HG02623 (cell line): ENCODE data around the gene PLEKHG2.

Experiments used
- ATAC-seq: cut with Tn5 transposase; IDR thresholded peaks from one replicate; pipeline ENCODE4 v1.9.1; 2021; ENCODE audit warnings: moderate library complexity; ENCODE audit not compliant: unreplicated experiment

The PLEKHG2 gene

DNA sequence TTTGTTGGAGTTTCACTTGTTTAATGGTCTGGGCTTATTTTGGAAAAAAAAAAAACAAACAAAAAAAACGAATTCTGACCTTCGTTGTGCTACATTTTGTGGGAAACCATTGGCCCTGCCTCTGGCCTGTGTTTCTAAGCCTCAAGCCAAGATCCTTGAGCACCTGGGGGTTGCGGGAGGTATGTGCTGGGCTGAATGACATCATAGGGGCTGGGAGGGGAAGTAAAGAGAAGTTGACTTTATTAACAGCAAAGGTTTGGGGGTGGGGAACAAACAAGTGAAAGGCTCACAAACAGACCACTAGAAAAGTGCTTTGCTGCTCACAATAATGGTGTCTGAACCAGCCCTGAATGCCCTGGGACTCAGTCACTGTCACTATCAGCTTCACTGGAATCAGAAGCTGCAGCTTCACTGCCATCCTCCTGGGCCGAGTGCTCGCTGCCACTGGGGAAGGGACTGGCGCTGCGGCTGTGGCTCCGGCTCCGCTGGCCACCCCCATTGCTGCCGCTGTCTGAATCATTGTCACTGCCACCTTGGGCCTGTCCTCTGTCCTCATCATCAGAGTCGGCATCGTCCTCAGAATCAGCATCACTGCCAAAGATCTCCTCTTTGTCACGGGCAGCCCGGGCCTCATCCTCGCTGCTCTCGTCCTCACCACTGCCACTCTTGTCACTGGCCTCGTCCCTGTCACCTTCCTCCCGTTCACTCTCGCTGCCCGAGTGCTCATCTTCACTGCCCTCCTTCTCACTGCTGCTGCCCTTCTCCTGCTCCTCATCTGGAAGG lies 26.6 kb upstream of the PLEKHG2 start:
- no peak for ATAC-seq

DNA sequence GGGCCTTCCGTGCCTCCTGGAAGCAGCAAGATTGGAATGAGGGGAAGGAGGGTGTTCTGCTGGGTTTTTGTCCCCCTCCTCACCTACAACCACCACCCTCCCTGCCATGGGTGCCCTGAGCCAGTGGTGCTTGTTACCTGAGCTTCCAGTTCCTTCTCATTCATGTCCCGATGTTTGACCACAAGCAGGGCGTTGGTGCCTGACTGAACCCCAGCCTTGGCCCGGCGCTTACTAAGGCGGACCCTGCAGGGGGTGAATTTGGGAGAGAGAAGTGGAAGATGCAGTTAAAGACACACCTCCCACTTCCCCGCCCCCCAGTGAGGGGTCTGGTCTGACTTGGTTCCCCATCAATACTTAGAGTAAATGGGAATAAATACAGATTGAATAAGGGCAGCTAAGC lies 25.9 kb upstream of the PLEKHG2 start:
- no peak for ATAC-seq

DNA sequence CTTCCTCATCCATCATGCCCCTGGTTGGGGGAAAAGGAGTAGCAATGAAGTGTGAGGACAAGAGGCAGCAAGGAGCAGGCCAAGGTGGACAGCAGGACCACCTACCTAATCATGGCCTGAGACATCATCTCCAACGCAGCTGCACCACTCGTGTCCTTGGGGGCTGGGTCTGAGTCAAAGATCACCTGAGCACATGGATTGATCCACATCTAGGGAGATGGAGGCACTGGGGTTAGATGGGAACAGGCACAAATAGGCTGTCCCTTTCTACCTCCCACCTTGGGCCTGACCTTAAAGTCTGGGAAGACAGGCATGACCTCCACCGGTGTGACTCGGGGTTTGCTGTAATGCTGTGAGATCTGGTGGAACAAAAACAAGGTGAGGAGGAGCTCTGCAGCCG lies 23.8 kb upstream of the PLEKHG2 start:
- ATAC-seq: no peak

DNA sequence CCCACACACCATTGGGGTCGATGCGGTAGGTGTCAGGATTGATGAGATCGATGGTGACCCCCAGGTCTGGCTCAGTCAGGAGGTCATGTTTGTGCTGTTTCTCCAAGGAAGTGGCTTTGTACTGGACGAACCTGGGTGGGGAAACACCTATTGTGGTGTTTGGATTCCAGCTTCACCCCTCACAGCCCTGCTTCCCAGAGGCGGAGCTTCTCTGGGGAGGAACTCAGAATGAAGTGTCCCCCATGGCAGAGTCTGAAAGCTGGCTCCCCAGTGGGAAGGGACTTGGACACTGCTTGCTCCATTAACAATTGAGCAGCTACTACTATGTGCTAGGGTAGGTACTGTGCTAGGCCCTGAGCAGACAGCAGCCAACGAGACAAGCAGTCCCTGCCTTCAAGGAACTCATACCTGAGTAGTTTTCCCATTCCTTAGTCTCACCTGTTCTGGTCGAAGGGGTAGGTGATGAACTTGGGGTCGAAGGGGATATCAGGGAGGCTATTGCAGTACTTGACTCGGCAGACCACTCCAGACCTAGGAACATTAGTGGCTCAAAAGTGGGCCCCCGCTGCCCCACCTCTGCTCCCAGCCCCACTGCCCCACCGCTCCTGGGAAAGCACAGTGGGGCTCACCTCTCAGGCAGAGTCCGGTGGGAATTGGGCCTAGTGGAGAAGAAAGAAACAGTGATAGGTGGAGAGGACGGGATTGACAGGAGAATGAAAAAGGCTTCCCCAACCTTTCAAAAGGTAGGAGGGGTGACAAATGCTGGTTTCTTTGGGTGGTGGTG lies 22.6 kb upstream of the PLEKHG2 start:
- no peak for ATAC-seq

DNA sequence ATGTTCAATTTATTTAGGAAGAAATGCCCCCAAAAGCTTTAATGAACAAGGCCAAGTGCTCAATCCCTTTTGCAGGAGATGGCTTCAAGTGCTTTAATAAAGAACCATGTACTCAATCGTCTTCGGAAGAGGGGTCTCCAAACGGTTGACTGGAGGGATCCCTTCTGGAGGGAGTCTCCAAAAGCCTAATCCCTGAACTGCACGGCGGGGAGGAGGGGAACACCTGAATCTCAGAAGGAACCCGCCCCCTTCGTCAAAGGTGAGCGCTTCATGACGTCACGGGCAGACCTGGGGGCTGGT lies 22.1 kb upstream of the PLEKHG2 start:
- ATAC-seq: no peak

DNA sequence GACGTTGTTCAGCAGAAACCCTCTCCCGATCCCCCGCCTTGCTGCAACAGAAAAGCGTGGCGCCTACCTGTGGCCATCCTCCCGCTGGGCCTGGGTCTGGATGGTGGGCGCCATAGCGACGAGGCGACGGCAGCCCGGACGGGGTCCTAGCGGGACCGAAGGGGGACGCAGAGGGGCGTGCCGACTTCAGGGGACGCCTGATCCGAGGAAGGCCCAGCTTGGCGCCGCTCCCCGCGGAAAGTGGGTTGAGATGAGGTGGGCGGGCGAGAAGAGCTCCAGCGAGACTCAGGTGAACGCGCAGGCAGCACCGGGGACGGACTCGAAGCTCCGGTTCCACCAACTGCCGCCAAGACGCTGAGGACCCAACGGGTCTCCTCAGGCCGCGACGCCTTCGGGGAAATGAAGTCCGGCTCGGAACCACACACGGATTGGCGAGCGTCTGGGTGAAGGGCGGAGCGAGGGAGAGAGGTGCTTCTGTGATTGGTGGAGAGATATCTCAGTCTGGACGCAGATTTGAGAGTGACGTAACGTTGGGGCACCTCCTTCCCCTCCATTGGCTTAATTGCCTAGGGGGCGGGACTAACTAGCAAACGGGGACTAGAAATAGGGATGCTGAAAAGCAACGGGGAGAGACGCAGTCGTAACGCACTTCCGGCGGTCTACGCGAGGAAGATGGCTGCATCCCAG lies 21.6 kb upstream of the PLEKHG2 start, which contains the start of the genes MED29 and PAF1:
Gene MED29, plus strand, starts transcription at position 628 of the 687 bp plus-strand sequence. Its CDS starts 45 bp downstream, at position 673.
Gene PAF1, minus strand, starts transcription at position 356 of the 687 bp plus-strand sequence. Its CDS starts 242 bp downstream, at position 114.
- peak; percentile 81 for ATAC-seq

DNA sequence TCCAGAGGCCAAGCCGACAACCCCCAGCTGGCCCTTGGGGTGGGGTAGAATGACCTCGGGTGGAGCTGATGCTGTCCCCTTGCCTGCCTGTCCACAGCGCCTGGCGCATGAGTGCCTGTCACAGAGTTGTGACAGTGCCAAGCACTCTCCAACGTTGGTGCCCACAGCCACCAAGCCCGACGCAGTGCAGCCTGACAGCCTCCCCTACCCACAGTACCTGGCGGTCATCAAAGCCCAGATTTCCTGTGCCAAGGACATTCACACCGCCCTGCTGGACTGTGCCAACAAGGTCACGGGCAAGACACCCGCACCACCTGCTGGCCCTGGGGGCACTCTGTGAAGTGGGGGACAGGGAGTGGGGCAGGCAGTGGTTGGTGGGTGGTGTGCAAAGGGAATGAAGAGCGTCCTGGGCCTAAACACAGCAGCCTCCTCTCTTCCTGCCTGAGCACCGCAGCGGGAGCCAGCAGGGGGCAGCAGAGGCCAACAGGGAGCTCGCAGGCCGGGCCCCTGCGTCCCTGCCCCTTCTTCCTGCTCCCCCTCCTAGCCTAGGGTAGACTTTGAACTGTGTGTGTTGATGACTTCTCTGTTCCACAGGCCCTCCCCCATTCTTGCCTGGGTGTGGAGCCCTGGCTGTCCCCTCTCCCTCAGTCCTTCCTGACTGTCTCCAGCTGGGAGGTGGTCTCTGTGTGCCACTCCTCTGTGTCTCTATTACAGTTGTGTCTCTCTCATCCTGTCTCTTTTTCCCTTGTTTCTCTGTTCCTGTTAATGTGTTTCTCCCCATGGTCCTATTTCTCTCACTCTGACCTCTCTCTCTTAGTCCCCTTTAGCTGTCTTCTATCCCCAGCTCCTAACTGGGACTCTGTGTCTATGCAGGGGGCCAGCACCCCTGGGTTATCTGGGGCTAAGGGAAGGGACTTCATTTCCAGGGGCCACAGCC lies 14.8 kb upstream of the PLEKHG2 start:
- no peak for ATAC-seq

DNA sequence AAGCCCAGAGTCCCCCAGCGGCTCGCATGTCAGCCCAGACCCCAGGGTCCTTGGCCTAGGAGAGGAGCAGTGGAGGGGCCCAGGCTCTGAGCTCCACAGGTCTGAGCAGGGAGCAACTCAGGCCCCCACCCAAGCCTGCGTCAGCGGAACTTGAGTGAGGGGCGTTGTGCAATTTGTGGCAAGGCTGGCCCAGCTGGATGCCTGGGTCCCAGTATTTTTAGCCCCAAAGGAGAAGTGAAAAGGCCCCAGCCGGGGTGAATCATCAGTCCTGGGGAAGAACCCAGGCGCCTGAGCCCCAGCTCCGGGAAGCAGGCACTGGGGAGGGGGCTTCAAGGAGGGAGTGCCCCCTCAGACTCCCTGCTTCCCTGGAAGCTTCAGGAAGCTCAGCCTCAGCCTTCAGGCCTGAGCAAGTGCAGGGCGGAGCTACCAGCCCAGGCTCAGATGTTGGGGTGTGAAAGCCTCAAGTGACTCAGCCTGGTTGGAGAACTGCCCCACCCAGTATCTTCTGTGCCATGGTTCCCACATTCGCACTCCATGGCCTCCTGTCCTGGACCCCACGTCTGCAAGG lies 14.1 kb upstream of the PLEKHG2 start:
- ATAC-seq: no peak

DNA sequence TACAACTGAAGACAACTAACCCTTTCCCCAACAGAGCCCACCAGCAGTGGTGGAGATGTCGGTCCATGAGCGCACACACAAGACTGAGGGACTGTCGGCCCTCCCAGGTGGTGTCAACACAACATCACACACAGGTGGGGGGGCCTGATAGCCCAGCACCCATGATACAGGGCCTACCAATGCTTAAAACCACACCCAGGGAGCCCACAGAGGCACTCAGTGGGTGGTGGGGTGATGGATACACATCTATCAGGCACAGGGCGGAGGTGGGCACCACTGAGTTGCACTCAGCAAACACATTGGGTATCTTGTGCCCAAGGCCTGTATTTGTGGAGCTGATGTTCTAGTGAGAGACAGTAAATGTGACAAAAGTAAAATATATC lies 12.8 kb upstream of the PLEKHG2 start:
- ATAC-seq: no peak

DNA sequence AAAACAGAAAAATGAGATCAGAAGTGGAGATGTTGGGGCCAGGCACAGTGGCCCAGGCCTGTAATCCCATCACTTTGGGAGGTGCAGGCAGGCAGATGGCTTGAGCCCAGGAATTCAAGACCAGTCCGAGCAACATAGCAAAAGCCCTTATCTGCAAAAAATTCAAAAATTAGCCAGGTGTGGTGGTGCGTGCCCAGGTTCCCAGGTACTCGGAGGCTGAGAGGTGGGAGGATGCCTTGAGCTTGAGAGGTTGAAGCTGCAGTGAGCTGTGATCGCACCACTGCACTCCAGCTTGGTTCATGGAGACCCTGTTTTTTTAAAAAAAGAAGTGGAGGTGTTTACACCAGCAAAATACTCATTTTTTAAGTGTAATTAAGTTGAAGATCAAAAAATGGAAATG lies 12.4 kb upstream of the PLEKHG2 start:
- ATAC-seq: no peak

DNA sequence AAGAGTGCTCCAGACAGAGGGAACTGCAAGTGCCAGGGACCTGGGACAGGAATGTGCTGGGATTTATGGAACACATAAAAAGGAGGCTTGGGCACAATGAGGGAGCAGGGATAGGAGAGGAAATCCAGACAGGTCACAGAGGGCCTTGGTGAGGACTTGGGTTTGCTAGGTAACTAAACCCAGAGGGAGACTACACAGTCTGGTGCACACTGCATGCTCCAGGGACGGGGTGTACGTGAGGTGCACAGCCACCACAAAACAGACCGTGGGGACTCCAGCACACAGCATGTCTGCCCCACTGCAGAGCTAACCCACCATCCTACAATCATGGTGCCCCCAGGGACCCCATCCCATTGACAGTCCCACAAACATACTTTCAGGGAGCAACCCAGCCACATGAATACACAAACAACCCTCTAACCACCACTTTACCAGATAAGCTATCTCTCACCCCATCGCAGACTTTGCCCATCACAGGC lies 11.4 kb upstream of the PLEKHG2 start:
- ATAC-seq: no peak

DNA sequence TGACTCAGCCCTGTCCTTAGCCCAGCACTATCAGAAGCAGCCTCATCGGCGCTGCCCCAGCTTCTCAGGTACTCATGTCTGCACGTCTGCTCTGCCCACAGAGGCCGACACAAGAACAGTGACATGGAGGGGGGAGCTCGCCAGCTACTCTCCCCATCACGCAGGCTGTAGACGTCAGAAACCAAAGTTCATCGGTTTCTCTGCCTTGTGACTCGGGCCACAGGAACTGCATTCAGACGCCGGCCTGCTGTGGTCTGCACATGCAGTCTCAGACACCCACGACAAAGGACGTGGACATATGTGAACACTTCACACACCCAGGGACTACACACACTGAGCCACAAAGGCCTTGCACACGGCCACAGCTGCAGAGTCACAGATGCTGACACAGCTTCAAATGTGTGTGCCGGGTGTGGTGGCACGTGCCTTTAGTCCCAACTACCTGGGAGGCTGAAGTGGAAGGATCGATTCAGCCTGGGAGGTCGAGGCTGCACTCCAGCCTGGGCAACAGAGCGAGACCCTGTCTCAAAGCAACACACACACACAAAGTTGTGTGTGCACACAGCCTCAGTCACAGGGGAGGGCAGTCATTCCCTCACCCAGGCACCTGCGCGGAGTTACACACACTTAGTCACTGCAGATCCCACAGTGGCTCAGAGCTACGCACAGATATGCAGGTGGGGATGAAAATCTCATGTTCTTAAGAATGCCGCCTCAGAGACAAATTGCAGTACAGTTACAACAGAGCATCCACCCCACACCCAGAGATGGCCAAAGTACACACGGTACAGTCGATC lies 10.7 kb upstream of the PLEKHG2 start:
- ATAC-seq: no peak

DNA sequence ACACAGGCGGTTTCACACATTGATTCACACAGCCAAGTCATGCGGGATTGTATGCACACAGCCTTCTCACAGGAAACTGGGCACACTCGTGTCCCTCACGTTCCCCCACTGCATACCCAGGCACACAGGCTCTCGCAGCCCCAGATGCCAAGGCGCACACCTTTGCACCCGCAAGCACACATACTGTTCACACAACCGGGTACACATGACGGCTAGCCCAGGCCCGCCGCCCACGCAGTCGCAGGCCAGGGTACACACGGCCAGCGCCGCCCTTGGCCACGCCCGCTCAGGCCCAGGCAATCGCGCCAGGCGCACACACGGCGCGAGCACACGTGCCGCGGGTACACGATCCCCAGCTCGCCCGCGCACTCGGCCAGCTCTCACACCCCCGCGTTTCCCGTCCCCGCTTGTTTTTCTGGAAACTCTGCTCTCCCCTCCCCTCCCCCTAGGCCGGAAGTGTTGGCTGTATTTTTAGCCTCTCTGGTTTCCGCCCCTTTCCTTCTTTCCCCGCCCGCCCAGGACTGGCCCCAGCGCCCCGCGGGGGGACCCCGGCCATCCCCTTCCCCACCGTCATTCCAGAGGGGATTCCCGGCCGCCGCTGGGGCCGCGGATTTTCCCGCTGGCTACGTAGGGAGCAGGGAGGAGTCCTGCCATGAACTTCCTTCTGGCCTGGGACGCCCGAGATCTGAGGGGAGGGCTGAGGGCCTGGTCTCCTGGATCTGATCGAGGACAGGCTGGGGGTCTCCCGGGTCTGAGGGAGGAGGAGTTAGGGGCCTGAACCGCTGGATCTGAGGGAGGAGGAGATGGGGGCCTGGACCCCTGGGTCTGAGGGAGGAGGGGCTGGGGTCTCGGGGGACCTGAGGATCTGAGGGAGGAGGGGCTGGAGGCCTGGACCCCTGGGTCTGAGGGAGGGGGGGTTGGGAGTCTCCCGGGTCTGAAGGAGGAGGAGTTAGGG lies 9.8 kb upstream of the PLEKHG2 start:
- no peak for ATAC-seq

DNA sequence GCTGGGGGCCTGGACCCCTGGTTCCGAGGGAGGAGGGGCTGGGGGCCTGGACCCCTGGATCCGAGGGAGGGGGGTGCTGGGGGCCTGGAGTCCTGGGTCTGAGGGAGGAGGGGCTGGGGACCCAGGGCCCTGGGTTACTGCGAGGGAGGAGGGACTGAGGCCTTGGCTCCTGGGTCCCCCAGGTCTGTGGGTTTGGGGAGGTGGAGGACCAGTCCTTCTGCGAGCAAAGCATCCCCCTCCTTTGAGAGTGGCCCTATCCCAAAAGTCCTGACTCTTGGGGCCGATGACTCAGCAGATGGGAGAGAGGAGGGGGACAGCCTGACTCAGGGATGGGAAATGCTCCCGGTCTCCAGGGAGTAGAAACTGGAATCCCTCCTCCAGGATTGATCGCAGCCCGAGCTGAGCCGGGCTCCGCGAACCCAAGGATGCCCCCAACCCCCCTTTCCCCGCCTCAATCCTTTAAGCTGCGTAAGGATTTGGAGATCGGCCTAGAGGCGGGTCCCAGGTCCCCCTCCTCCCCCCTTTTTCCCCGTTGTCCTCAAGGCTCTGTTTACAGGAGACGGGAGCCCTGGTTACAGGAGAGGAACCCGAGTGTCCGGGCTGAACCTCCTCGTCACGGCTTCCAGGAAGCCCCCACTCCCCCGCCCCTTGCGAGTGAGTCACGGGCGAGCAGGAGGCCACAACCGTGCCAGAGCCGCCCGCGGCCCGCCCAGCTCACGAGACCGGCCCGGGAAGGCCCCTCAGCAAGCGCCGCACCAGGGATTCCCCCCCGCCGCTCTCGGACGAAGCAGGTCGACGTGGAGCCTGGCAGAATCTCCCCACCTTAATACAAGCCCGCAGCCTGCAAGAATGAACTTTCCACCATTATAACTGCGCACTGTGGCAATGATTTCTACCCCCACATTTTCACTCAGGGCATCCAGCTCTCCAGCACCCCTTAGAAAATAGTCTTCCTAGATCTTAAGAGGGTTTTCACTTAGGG lies 8.8 kb upstream of the PLEKHG2 start:
- no peak for ATAC-seq

DNA sequence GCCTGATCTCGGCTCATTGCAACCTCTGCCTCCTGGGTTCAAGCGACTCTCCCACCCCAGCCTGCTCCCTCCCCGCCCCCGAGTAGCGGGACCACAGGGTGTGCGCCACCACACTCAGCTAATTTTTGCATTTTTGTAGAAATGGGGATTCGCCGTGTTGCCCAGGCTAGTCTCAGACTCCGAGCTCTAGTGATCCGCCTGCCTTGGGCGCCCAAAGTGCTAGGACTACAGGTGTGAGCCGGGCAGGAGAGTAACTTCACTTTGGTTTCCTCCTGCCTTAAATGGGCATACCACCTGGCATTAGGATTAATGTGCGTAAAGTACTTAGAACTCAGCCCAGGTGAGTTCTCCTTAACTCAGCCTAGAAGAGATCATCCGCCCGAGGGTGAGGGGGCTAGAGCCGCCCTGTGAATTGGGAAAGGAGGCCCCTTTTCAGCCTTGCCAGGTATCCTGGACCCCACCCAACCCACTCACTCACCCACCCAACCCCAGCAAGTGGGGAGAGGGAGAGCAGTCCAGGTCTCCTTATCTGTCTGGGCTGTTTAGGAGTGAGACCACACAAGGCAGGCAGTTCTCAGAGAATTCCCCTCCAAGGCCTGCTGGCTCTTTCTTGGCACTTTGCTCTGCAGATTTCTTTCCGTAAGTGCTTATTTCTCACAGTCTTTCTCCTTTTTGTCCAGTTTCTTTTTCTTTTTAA lies 7.1 kb upstream of the PLEKHG2 start:
- no peak for ATAC-seq

DNA sequence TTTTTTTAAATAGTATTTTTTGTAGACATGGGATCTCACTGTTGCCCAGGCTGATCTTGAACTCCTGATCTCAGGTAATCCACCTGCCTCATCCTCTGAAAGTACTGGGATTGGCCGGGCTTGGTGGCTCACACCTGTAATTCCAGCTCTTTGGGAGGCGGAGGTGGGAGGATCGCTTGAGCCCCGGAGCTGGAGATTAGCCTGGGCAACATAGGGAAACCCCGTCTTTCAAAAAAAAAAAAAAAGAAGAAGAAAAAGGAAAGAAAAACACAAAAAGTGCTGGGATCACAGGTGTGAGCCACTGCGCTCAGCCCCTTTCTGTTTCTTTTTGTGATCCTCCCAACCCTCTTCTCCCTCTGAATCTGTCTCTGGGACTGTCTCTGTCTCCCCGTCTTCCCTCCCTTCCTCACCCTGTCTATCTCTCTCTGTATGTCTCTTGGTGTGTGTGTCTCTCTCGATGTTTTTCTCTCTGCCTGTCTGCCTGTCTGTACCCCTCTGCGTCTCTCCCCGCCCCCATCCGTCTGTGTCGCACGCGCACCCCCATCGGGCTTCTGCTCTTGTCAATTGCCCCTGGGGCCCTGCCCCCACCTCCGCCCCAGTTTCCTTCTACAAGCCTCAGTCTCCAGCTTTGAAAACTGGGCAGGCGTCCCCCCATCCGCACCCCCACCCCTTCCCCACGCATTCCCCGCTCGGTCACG lies 6.4 kb upstream of the PLEKHG2 start:
- no peak for ATAC-seq
